Kidney glomerular epithelial cell (primary cell): ENCODE data around the gene TPRA1.

Experiments
- DNase-seq: peaks from one replicate; lab custom pipeline; 2025; lab: John Stamatoyannopoulos, UW

TPRA1 gene

GRCh38 chr3:127560051-127560787 lies 30.3 kb downstream of the TPRA1 start:
- DNase-seq: no peak

- no peak for DNase-seq
Observed at GRCh38 chr3:127556565-127556964, 34.0 kb downstream of the TPRA1 start.

- no peak for DNase-seq
Observed at GRCh38 chr3:127555108-127555507, 35.4 kb downstream of the TPRA1 start.

GRCh38 chr3:127552038-127552437 lies 38.5 kb downstream of the TPRA1 start:
- no peak for DNase-seq

- DNase-seq: no peak
Observed at GRCh38 chr3:127551178-127551577, 39.4 kb downstream of the TPRA1 start.

GRCh38 chr3:127550468-127551157 lies 39.9 kb downstream of the TPRA1 start:
- DNase-seq: no peak

- no peak for DNase-seq
Observed at GRCh38 chr3:127549826-127550467, 40.6 kb downstream of the TPRA1 start.

- peak; percentile 30 for DNase-seq
Observed at GRCh38 chr3:127547761-127548605, 42.5 kb downstream of the TPRA1 start.

- DNase-seq: no peak
Observed at GRCh38 chr3:127546970-127547733, 43.4 kb downstream of the TPRA1 start.

GRCh38 chr3:127546554-127546953 lies 44.0 kb downstream of the TPRA1 start:
- DNase-seq: no peak

- DNase-seq: no peak
Observed at GRCh38 chr3:127545711-127546457, 44.6 kb downstream of the TPRA1 start.

GRCh38 chr3:127545216-127545615 lies 45.3 kb downstream of the TPRA1 start:
- DNase-seq: no peak

GRCh38 chr3:127544803-127545201 lies 45.7 kb downstream of the TPRA1 start:
- DNase-seq: no peak

- peak; percentile 39 for DNase-seq
Observed at GRCh38 chr3:127544192-127544802, 46.2 kb downstream of the TPRA1 start.

- DNase-seq: no peak
Observed at GRCh38 chr3:127543441-127543840, 47.1 kb downstream of the TPRA1 start.

- DNase-seq: no peak
Observed at GRCh38 chr3:127542441-127542952, 48.0 kb downstream of the TPRA1 start.

GRCh38 chr3:127541320-127541719 lies 49.2 kb downstream of the TPRA1 start:
- DNase-seq: no peak

- no peak for DNase-seq
Observed at GRCh38 chr3:127539366-127540060, 51.0 kb downstream of the TPRA1 start.

GRCh38 chr3:127538569-127538968 lies 52.0 kb downstream of the TPRA1 start:
- DNase-seq: no peak
